Small intestine (tissue), 7 donors: ENCODE data around the gene PDLIM5. TPM values are rescaled to one million over a fixed set of nuclear protein-coding genes. Genes with fewer than 3 reads are reported as not detected.
"Not testable (repeated sequence)": the region's sequence is repeated elsewhere in the genome, so short reads cannot be mapped to it uniquely, and the experiment has no call there.

ENCODE experiments used
- DNase-seq, 2 donors: peaks; one replicate each; pipeline versions ENCODE4 v3.0.0 to v3.0.0-alpha.2; 2013
- FAIRE-seq: peaks from 2 replicates; lab custom pipeline; 2012; peaks lifted over from hg19 to GRCh38; lab: Jason Lieb, UNC
- H3K27ac ChIP-seq, 3 donors: one replicate each; pipeline ENCODE4 v1.5.1; 2013; ENCODE audit warnings: low read length in 2 of 3, mild to moderate bottlenecking in 2 of 3, control low read depth in 1 of 3, inconsistent platforms in 1 of 3, low read depth in 1 of 3, moderate library complexity in 1 of 3
- H3K27me3 ChIP-seq, 3 donors: one replicate each; pipeline ENCODE4 v1.6.1; 2013; ENCODE audit warnings: low read length in 3 of 3, inconsistent platforms in 1 of 3; ENCODE audit not compliant: control insufficient read depth in 3 of 3, insufficient read depth in 3 of 3
- H3K36me3 ChIP-seq, 3 donors: one replicate each; pipeline ENCODE4 v1.6.1; 2013; ENCODE audit warnings: low read length in 3 of 3, inconsistent platforms in 1 of 3, low read depth in 1 of 3, mild to moderate bottlenecking in 1 of 3, moderate library complexity in 1 of 3; ENCODE audit not compliant: control insufficient read depth in 3 of 3, insufficient read depth in 2 of 3
- H3K4me1 ChIP-seq, 3 donors: one replicate each; pipeline ENCODE4 v1.6.1; 2013; ENCODE audit warnings: low read length in 2 of 3, inconsistent platforms in 1 of 3, low read depth in 1 of 3, mild to moderate bottlenecking in 1 of 3, moderate library complexity in 1 of 3; ENCODE audit not compliant: control insufficient read depth in 3 of 3, insufficient read depth in 2 of 3
- H3K4me3 ChIP-seq, 3 donors: one replicate each; pipeline ENCODE4 v1.5.1; 2013; ENCODE audit warnings: low read length in 3 of 3, control low read depth in 1 of 3, inconsistent platforms in 1 of 3, low read depth in 1 of 3, mild to moderate bottlenecking in 1 of 3, moderate library complexity in 1 of 3
- H3K9me3 ChIP-seq, 2 donors: one replicate each; pipeline ENCODE4 v1.6.1; 2013; ENCODE audit warnings: low read depth in 1 of 2, low read length in 1 of 2; ENCODE audit not compliant: control insufficient read depth in 2 of 2, insufficient read depth in 1 of 2
- WGBS, 3 donors: extraction: QIAGEN DNeasy Blood & Tissue Kit; methylation state at CpG; one replicate each; pipeline ENCODE4 v1.1.7; 2013; 5-methylcytosine and 5-hydroxymethylcytosine counted together
- polyA plus RNA-seq, 4 donors: library from polyadenylated mRNA; stranded (reverse) in 3 of 4; unstranded in 1 of 4; fragments of 200-250 nt in 3 of 4; fragments of 120-200 nt in 1 of 4; gene quantifications; one replicate each; pipeline versions ENCODE4 v1.2.1 to v1.2.3, GENCODE V29; 2013
- donor health status: healthy with polysubstance abuse.
- donor health status: control.
- donor health status: control.
- donor health status: Bipolar disorder and iron deficiency.
- donor health status: healthy.

PDLIM5 gene
- polyA plus RNA-seq, 4 donors = 26.6 to 106 (median 61.5) TPM

GRCh38 chr4:94544811-94545210 lies 93.1 kb downstream of the PDLIM5 start:
- no peaks in the 10 kb centered on the region for H3K27me3 ChIP-seq
- no peaks in the 10 kb centered on the region for H3K4me1 ChIP-seq
- WGBS, 3 donors = 81 to 89% (median 82%) methylated on average over 2 of the region's 2 CpGs
- H3K9me3 ChIP-seq = no peaks in the 10 kb centered on the region
- H3K27ac ChIP-seq = no peak overlapping the region
- DNase-seq (no peak), FAIRE-seq (no peak)
- peaks cover 0 to 10% (median 0%) of the 10 kb centered on the region in 3 donors for H3K36me3 ChIP-seq
- H3K4me3 ChIP-seq = no peak overlapping the region

DNA sequence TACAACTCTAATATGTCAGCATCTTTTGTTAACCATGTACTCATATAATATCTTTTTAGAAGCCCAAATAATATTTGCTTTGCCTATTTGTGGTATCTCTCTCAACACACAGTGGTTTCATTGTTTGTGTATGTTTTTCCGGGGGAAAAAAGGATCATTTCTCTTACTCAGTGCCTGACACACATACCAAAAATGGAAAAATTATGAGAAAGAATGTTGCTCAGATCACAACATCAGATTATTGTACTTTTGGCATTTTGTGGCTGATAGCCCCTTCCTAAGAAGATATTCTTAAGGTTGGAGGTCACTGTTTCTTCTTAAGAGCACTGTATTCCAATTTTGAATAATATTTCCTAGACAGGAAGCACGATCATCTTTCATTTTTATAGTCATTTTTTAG lies 93.6 kb downstream of the PDLIM5 start:
- Histone ChIP-seq H3K4me1 (no peaks in the 10 kb centered on the region), H3K9me3 (no peaks in the 10 kb centered on the region), H3K27ac (no peak overlapping the region), H3K36me3 (peaks cover 0 to 10% (median 0%) of the 10 kb centered on the region in 3 donors), H3K4me3 (no peak overlapping the region), H3K27me3 (no peaks in the 10 kb centered on the region)
- WGBS, 3 donors = 73 to 84% (median 77%) methylated on average over 2 of the region's 2 CpGs
- DNase-seq = no peak
- FAIRE-seq = no peak

- Histone ChIP-seq H3K4me1 (no peaks in the 10 kb centered on the region), H3K27me3 (no peaks in the 10 kb centered on the region), H3K9me3 (no peaks in the 10 kb centered on the region), H3K4me3 (no peak overlapping the region), H3K36me3 (peaks cover 0 to 4% (median 0%) of the 10 kb centered on the region in 3 donors), H3K27ac (no peak overlapping the region)
- DNase-seq (no peak), FAIRE-seq (peak; percentile 15)
- 94 to 99% (median 97%) methylated on average over 3 of the region's 3 CpGs for WGBS, 3 donors
These were observed 95.2 kb downstream of the PDLIM5 start for GRCh38 chr4:94546949-94547348.

DNA sequence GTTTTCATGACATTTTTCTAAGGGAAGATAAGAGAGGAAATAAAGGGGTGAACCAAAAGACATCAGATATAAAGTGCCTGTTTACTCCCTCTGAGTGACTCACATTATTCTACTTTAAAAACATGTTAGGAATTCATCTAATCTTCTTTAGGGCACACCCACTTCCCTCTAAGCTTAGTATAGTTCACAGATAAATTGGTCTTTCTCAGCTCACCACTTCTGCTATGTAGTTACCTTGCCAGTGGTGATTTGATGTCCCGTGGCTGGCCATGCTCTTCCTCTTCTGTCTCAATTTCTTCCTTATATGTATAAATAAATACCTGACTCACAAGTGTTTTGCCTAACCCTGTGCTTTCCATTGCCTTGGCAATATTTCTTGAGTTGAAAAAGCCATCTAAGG lies 96.8 kb downstream of the PDLIM5 start:
- peaks cover 0 to 4% (median 2%) of the 10 kb centered on the region in 3 donors for H3K36me3 ChIP-seq
- FAIRE-seq (peak; percentile 51), DNase-seq (peak; percentile 28 to 36)
- H3K27ac ChIP-seq = peak overlapping the region in 1 of 3 donors; percentile 14
- H3K4me1 ChIP-seq = no peaks in the 10 kb centered on the region
- no peak overlapping the region for H3K4me3 ChIP-seq
- H3K27me3 ChIP-seq = no peaks in the 10 kb centered on the region
- WGBS, 3 donors = 43 to 60% (median 47%) methylated on average over 1 of the region's 1 CpG
- no peaks in the 10 kb centered on the region for H3K9me3 ChIP-seq

- Histone ChIP-seq H3K36me3 (peaks cover 0 to 2% (median 0%) of the 10 kb centered on the region in 3 donors), H3K27ac (no peak overlapping the region), H3K4me3 (no peak overlapping the region), H3K9me3 (no peaks in the 10 kb centered on the region), H3K27me3 (no peaks in the 10 kb centered on the region), H3K4me1 (no peaks in the 10 kb centered on the region)
- no peak for DNase-seq
- WGBS, 3 donors = 69 to 87% (median 85%) methylated on average over 1 of the region's 1 CpG
- FAIRE-seq = no peak
These were observed 98.6 kb downstream of the PDLIM5 start for GRCh38 chr4:94550352-94550751.

DNA sequence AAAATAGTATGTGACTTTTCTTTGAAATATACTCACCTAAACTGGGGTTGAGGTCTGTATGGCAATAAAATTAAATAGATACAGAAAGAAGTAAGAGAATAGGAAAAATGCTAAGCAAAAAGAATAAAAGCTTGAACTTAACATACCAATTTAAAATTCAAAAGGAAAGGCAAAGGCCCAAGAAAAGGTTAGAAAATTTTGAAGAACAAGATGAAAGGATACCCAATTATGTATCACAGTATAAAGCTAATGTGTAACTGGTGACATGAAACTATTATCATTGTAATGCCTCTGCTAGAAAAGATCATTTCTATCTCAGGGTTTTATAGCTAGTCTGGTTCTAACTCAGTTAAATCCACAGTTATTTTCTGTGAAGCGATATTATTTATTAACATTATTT lies 99.1 kb downstream of the PDLIM5 start:
- no peak for FAIRE-seq
- H3K36me3 ChIP-seq = peaks cover 0 to 2% (median 0%) of the 10 kb centered on the region in 3 donors
- no peak overlapping the region for H3K27ac ChIP-seq
- whole genome bisulfite sequencing, 3 donors = 97 to 100% (median 98%) methylated on average over 1 of the region's 1 CpG
- H3K9me3 ChIP-seq = no peaks in the 10 kb centered on the region
- no peaks in the 10 kb centered on the region for H3K27me3 ChIP-seq
- DNase-seq = no peak
- H3K4me1 ChIP-seq = no peaks in the 10 kb centered on the region
- H3K4me3 ChIP-seq = no peak overlapping the region

- Histone ChIP-seq H3K36me3 (peaks cover 0 to 2% (median 0%) of the 10 kb centered on the region in 3 donors), H3K27ac (no peak overlapping the region), H3K27me3 (no peaks in the 10 kb centered on the region), H3K4me1 (no peaks in the 10 kb centered on the region), H3K4me3 (no peak overlapping the region), H3K9me3 (no peaks in the 10 kb centered on the region)
- DNase-seq (no peak), FAIRE-seq (no peak)
- 82 to 95% (median 95%) methylated on average over 3 of the region's 3 CpGs for whole genome bisulfite sequencing, 3 donors
These were observed 100.2 kb downstream of the PDLIM5 start for GRCh38 chr4:94551643-94552564.

DNA sequence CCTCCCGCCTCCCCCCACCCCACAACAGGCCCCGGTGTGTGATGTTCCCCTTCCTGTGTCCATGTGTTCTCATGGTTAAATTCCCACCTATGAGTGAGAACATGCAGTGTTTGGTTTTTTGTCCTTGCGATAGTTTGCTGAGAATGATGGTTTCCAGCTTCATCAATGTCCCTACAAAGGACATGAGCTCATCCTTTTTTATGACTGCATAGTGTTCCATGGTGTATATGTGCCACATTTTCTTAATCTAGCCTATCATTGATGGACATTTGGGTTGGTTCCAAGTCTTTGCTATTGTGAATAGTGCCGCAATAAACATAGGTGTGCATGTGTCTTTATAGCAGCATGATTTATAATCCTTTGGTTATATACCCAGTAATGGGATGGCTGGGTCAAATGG lies 104.3 kb downstream of the PDLIM5 start:
- not testable (repeated sequence) for H3K36me3 ChIP-seq, H3K9me3 ChIP-seq, H3K4me1 ChIP-seq, FAIRE-seq, DNase-seq, H3K27me3 ChIP-seq, H3K27ac ChIP-seq, H3K4me3 ChIP-seq
- 89 to 96% (median 89%) methylated on average over 3 to 4 of the region's 4 CpGs for WGBS, 3 donors
